Measurements from ENCODE around the gene SART1.

The SART1 gene

DNA sequence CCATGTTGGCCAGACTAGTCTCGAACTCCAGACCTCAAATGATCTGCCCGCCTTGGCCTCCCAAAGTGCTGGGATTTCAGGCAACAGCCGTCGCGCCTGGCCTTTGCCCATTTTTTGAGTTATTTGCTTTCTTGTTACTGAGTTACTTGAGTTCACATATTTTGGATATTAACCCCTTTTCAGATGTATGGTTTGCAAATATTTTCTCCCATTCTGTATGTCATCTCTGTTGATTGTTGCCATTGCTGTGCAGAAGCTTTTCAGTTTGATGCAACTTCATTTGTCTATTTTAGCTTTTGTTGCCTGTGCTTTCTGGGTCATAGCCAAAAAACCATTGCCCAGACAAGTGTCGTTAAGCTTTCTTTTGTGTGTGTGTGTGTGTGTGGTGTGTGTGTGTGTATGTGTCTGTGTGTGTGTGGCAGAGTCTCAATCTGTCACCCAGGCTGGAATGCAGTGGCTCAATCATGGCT is 9.4 kb upstream of the SART1 start:
- no peaks in the 10 kb centered on the region for H3K36me3 ChIP-seq (ENCODE audit: insufficient read depth, low read length)
- no peak overlapping the region for H3K4me3 ChIP-seq
- H3K9me3 ChIP-seq (ENCODE audit: low read depth, low read length): no peaks in the 10 kb centered on the region
- no peak overlapping the region for H3K27ac ChIP-seq
- DNase-seq (ENCODE audit: low read depth, low spot score): no peak
- TF ChIP-seq FOXP2 (optimal IDR thresholded peaks at IDR 0.05; ENCODE audit: control extremely low read depth, extremely low read length, insufficient read depth) (no peak), EZH2 (IDR thresholded peaks at IDR 0.05) (no peak), POLR2AphosphoS5 (IDR thresholded peaks at IDR 0.05; ENCODE audit: borderline replicate concordance, low read depth, low read length) (no peak)
- H3K9ac ChIP-seq (ENCODE audit: insufficient read length): no peak overlapping the region

DNA sequence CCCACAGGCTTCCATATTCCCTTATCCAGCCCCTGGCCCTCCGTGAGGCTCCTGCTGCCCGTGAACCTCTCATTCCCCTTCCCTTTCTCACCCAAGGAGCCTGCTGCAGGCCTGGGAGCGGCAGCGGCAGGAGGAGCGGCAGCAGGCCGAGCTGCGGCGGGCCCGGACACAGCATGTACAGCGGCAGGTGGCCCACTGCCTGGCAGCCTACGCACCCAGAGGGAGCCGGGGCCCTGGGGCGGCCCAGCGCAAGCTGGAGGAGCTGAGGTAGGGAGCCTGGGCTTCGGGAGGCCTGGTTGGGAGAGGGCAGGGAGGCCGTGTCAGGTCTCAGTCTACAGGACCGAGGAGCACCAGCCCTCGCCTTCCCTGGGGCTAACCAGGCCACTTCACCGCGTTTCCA is 8.1 kb upstream of the SART1 start:
- DNase-seq (ENCODE audit: low read depth, low spot score): no peak
- no peaks in the 10 kb centered on the region for H3K36me3 ChIP-seq (ENCODE audit: insufficient read depth, low read length)
- no peak overlapping the region for H3K9ac ChIP-seq (ENCODE audit: insufficient read length)
- TF ChIP-seq FOXP2 (optimal IDR thresholded peaks at IDR 0.05; ENCODE audit: control extremely low read depth, extremely low read length, insufficient read depth) (no peak), POLR2AphosphoS5 (IDR thresholded peaks at IDR 0.05; ENCODE audit: borderline replicate concordance, low read depth, low read length) (no peak), EZH2 (IDR thresholded peaks at IDR 0.05) (no peak)
- H3K9me3 ChIP-seq (ENCODE audit: low read depth, low read length): no peaks in the 10 kb centered on the region
- no peak overlapping the region for H3K4me3 ChIP-seq
- H3K27ac ChIP-seq: no peak overlapping the region

DNA sequence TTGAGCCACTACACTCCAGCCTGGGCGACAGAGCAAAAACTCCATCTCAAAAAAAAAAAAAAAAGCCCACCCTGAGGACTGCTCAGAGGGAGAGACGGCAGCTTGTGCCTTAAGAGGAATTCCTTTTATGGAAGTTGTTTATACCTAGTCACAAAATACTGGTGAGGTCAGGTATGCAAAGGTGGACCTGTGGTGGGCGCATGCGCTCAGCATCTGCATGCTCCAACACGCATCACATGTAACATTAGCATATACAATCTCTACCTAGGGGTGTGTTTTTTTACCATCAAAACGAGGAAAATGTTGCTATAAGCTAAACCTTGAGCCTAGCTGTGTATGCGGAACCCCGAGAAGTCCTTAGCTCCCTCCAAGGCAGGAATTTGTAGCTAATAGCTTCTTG is 6.8 kb upstream of the SART1 start:
- no peak overlapping the region for H3K9ac ChIP-seq (ENCODE audit: insufficient read length)
- H3K36me3 ChIP-seq (ENCODE audit: insufficient read depth, low read length): no peaks in the 10 kb centered on the region
- H3K27ac ChIP-seq: no peak overlapping the region
- no peaks in the 10 kb centered on the region for H3K9me3 ChIP-seq (ENCODE audit: low read depth, low read length)
- H3K4me3 ChIP-seq: no peak overlapping the region
- no peak for DNase-seq (ENCODE audit: low read depth, low spot score)
- TF ChIP-seq POLR2AphosphoS5 (IDR thresholded peaks at IDR 0.05; ENCODE audit: borderline replicate concordance, low read depth, low read length) (no peak), FOXP2 (optimal IDR thresholded peaks at IDR 0.05; ENCODE audit: control extremely low read depth, extremely low read length, insufficient read depth) (no peak), EZH2 (IDR thresholded peaks at IDR 0.05) (no peak)

DNA sequence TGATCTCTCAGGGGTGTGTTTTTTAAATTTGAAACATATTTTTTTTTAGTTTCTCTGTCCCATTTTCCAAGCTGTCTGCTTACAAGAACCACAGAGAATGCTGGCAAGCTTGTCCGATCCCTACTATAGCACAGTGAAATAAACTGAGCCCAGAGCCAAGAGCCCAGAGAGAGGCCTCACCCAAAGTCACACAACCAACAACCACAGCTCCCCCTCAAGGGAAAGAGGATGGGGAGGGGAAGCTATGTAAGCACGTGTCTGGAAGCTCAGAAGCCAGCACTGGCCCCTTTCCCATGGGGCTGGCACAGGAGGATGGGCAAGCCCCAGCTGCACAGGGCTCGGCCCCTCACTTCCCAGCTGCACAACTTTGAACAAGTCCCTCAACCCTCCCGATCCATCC is 3.2 kb upstream of the SART1 start:
- no peak overlapping the region for H3K27ac ChIP-seq
- H3K36me3 ChIP-seq (ENCODE audit: insufficient read depth, low read length): no peaks in the 10 kb centered on the region
- H3K9ac ChIP-seq (ENCODE audit: insufficient read length): no peak overlapping the region
- no peaks in the 10 kb centered on the region for H3K9me3 ChIP-seq (ENCODE audit: low read depth, low read length)
- no peak overlapping the region for H3K4me3 ChIP-seq
- TF ChIP-seq EZH2 (IDR thresholded peaks at IDR 0.05) (no peak), POLR2AphosphoS5 (IDR thresholded peaks at IDR 0.05; ENCODE audit: borderline replicate concordance, low read depth, low read length) (no peak), FOXP2 (optimal IDR thresholded peaks at IDR 0.05; ENCODE audit: control extremely low read depth, extremely low read length, insufficient read depth) (no peak)
- no peak for DNase-seq (ENCODE audit: low read depth, low spot score)

- TF ChIP-seq EZH2 (IDR thresholded peaks at IDR 0.05): no peak
- no peak for TF ChIP-seq FOXP2 (optimal IDR thresholded peaks at IDR 0.05; ENCODE audit: control extremely low read depth, extremely low read length, insufficient read depth)
- TF ChIP-seq POLR2AphosphoS5 (IDR thresholded peaks at IDR 0.05; ENCODE audit: borderline replicate concordance, low read depth, low read length): no peak
- Histone ChIP-seq H3K9ac (ENCODE audit: insufficient read length) (no peak overlapping the region), H3K27ac (no peak overlapping the region)
These were observed 2.6 kb upstream of the SART1 start for GRCh38 chr11:65958774-65959420.

DNA sequence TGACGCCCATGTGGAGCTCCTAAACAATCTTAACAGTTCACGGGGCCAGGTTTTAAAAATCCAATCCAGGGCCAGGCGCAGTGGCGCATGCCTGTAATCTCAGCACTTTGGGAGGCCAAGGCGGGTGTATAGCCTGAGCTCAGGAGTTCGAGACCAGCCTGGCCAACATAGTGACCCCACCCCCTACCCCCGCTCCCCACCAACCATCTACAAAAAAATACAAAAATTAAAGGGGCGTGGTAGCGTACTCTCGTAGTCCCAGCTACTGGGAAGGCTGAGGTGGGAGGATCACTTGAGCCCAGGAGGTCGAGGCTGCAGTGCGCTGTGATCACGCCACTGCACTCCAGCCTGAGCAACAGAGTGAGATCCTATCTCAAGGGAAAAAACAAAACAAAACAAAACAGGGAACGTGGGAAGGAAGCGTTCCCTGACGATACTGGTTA is 689 bp upstream of the SART1 start:
- H3K36me3 ChIP-seq (ENCODE audit: insufficient read depth, low read length): peaks cover 21% of the 10 kb centered on the region
- no peaks in the 10 kb centered on the region for H3K9me3 ChIP-seq (ENCODE audit: low read depth, low read length)
- DNase-seq (ENCODE audit: low read depth, low spot score): no peak
- H3K9ac ChIP-seq (ENCODE audit: insufficient read length): peak overlapping the region; percentile 97
- peak overlapping the region; percentile 86 for H3K27ac ChIP-seq
- TF ChIP-seq POLR2AphosphoS5 (IDR thresholded peaks at IDR 0.05; ENCODE audit: borderline replicate concordance, low read depth, low read length) (no peak), FOXP2 (optimal IDR thresholded peaks at IDR 0.05; ENCODE audit: control extremely low read depth, extremely low read length, insufficient read depth) (no peak), EZH2 (IDR thresholded peaks at IDR 0.05) (no peak)
- peak overlapping the region; percentile 95 for H3K4me3 ChIP-seq

More at GRCh38 chr11:65958774-65959420, 2.6 kb upstream of the SART1 start:
- H3K4me3 ChIP-seq: no peak overlapping the region
- DNase-seq (ENCODE audit: low read depth, low spot score): no peak
- no peaks in the 10 kb centered on the region for H3K9me3 ChIP-seq (ENCODE audit: low read depth, low read length)
- peaks cover 2% of the 10 kb centered on the region for H3K36me3 ChIP-seq (ENCODE audit: insufficient read depth, low read length)

DNA sequence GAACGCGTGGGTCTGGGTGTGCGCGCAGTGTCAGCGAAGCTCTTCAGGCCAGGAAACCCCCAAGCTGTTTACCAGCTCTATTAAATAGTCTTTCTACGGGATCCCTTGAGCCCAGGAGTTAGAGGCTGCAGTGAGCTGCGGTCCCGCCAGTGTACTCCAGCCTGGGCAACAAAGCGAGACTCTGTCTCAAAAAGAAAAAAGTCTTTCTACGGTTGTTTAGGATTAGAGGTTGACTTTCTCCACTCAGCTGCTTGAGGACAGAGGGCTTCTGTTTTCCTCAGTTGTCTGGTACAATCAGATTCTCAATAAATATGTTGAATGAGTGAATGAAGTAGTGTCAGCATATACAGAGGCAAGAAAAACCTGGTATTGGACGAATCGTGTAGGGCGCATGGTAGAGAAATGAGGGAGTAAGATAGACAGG is 619 bp downstream of the SART1 start:
- DNase-seq (ENCODE audit: low read depth, low spot score): no peak
- Histone ChIP-seq H3K9me3 (ENCODE audit: low read depth, low read length) (no peaks in the 10 kb centered on the region), H3K27ac (no peak overlapping the region), H3K36me3 (ENCODE audit: insufficient read depth, low read length) (peaks cover 34% of the 10 kb centered on the region), H3K9ac (ENCODE audit: insufficient read length) (peak overlapping the region; percentile 97), H3K4me3 (peak overlapping the region; percentile 95)
- TF ChIP-seq POLR2AphosphoS5 (IDR thresholded peaks at IDR 0.05; ENCODE audit: borderline replicate concordance, low read depth, low read length) (no peak), FOXP2 (optimal IDR thresholded peaks at IDR 0.05; ENCODE audit: control extremely low read depth, extremely low read length, insufficient read depth) (no peak), EZH2 (IDR thresholded peaks at IDR 0.05) (no peak)

DNA sequence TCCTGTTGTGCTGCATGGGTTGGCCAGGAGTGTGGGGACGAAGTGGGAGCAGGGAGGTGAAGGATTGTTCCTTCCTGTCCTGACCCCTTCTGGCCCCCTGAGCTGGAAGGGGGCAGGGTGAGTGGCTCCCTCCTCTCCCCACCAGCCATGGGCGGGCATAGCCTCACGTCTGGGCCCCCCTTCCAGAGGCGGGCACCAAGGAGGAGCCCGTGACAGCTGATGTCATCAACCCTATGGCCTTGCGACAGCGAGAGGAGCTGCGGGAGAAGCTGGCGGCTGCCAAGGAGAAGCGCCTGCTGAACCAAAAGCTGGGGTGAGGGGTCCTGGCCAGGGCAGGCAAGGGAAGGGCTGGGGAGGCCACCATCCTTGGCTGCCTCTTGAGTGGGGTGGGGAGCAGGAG is 3.4 kb downstream of the SART1 start:
- no peaks in the 10 kb centered on the region for H3K9me3 ChIP-seq (ENCODE audit: low read depth, low read length)
- H3K36me3 ChIP-seq (ENCODE audit: insufficient read depth, low read length): peaks cover 53% of the 10 kb centered on the region
- no peak for TF ChIP-seq FOXP2 (optimal IDR thresholded peaks at IDR 0.05; ENCODE audit: control extremely low read depth, extremely low read length, insufficient read depth)
- DNase-seq (ENCODE audit: low read depth, low spot score): no peak
- H3K9ac ChIP-seq (ENCODE audit: insufficient read length): no peak overlapping the region
- H3K4me3 ChIP-seq: no peak overlapping the region
- no peak overlapping the region for H3K27ac ChIP-seq

Measured in SK-N-MC (cell line).